ENCODE results near the gene ARHGAP28.
A peak's percentile ranks its signal among the peaks of the same experiment; 100 is the strongest.
"Not testable (repeated sequence)": the region's sequence is repeated elsewhere in the genome, so short reads cannot be mapped to it uniquely, and the experiment has no call there.

Gene ARHGAP28

GRCh38 chr18:6827566-6827965, 98.0 kb downstream of the ARHGAP28 start:
- DNase-seq = not testable (repeated sequence)

- no peak for DNase-seq
Measured at GRCh38 chr18:6830916-6831315, 101.4 kb downstream of the ARHGAP28 start.

- DNase-seq = no peak
Measured at GRCh38 chr18:6835345-6835744, 105.8 kb downstream of the ARHGAP28 start.

- no peak for DNase-seq
Measured at GRCh38 chr18:6836331-6836730, 106.8 kb downstream of the ARHGAP28 start.

- no peak for DNase-seq
Measured at GRCh38 chr18:6837904-6838303, 108.4 kb downstream of the ARHGAP28 start.

GRCh38 chr18:6842081-6842480, 112.6 kb downstream of the ARHGAP28 start:
- DNase-seq = no peak

- DNase-seq = no peak
Measured at GRCh38 chr18:6843308-6843707, 113.8 kb downstream of the ARHGAP28 start.

GRCh38 chr18:6845521-6845920, 116.0 kb downstream of the ARHGAP28 start:
- DNase-seq = not testable (repeated sequence)

- no peak for DNase-seq
Measured at GRCh38 chr18:6850396-6850795, 120.9 kb downstream of the ARHGAP28 start.

GRCh38 chr18:6851480-6851879, 122.0 kb downstream of the ARHGAP28 start:
- no peak for DNase-seq

- no peak for DNase-seq
Measured at GRCh38 chr18:6854811-6855210, 125.3 kb downstream of the ARHGAP28 start.

GRCh38 chr18:6855767-6856166, 126.3 kb downstream of the ARHGAP28 start:
- DNase-seq = no peak

GRCh38 chr18:6857300-6857699, 127.8 kb downstream of the ARHGAP28 start:
- DNase-seq = no peak

GRCh38 chr18:6859676-6860422, 130.3 kb downstream of the ARHGAP28 start:
- DNase-seq = no peak

- DNase-seq = no peak
Measured at GRCh38 chr18:6860804-6861448, 131.4 kb downstream of the ARHGAP28 start.

- DNase-seq = no peak
Measured at GRCh38 chr18:6865251-6865650, 135.7 kb downstream of the ARHGAP28 start.

- no peak for DNase-seq
Measured at GRCh38 chr18:6866552-6867085, 137.1 kb downstream of the ARHGAP28 start.

- no peak for DNase-seq
Measured at GRCh38 chr18:6868033-6868432, 138.5 kb downstream of the ARHGAP28 start.

- no peak for DNase-seq
Measured at GRCh38 chr18:6871566-6871965, 142.1 kb downstream of the ARHGAP28 start.

- DNase-seq = no peak
Measured at GRCh38 chr18:6873040-6873751, 143.7 kb downstream of the ARHGAP28 start.

GRCh38 chr18:6874315-6874714, 144.8 kb downstream of the ARHGAP28 start:
- DNase-seq = peak in 1 of 2 donors; percentile 14

- no peak for DNase-seq
Measured at GRCh38 chr18:6875749-6876148, 146.2 kb downstream of the ARHGAP28 start.

- no peak for DNase-seq
Measured at GRCh38 chr18:6876641-6877041, 147.1 kb downstream of the ARHGAP28 start.

- DNase-seq = no peak
Measured at GRCh38 chr18:6877288-6877687, 147.8 kb downstream of the ARHGAP28 start.
